PC-3 (cell line): Measurements from ENCODE around the gene ANKRA2.

Experiments
- EZH2phosphoT487 ChIP-seq: fragments of 300-600 bp; sonication (generic); IDR thresholded peaks from 2 replicates; pipeline ENCODE4 v1.6.1; 2018; ENCODE audit warnings: mild to moderate bottlenecking, antibody characterized with exemption, low read length, borderline replicate concordance
- TF ChIP-seq, protein P1 (sequence below): fragments of 300-600 bp; sonication (generic); conservative IDR thresholded peaks from 2 replicates; pipeline ENCODE4 v1.5.1; 2017; ENCODE audit warnings: antibody characterized with exemption, low read depth, mild to moderate bottlenecking, low read length

DNA sequence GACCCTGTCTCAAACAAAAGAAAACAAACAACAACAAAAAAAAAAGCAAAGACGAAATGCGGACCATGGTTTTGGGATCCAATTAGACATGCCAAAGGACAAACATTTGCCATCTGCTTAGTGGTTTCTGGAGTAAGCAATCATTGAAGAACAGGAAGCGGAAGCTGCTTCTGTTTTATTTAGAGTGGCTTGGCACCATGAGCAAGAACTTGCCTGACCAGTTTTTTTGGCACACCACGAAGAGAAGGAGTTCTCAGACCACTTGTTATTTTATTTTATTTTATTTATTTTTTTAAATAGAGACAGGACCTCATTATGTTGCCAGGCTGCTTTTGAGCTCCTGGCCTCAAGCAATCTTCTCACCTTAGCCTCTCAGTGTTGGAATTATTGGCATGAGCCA is 50.2 kb downstream of the ANKRA2 start:
- TF ChIP-seq, protein P1, sequence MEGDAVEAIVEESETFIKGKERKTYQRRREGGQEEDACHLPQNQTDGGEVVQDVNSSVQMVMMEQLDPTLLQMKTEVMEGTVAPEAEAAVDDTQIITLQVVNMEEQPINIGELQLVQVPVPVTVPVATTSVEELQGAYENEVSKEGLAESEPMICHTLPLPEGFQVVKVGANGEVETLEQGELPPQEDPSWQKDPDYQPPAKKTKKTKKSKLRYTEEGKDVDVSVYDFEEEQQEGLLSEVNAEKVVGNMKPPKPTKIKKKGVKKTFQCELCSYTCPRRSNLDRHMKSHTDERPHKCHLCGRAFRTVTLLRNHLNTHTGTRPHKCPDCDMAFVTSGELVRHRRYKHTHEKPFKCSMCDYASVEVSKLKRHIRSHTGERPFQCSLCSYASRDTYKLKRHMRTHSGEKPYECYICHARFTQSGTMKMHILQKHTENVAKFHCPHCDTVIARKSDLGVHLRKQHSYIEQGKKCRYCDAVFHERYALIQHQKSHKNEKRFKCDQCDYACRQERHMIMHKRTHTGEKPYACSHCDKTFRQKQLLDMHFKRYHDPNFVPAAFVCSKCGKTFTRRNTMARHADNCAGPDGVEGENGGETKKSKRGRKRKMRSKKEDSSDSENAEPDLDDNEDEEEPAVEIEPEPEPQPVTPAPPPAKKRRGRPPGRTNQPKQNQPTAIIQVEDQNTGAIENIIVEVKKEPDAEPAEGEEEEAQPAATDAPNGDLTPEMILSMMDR: no peak
- TF ChIP-seq EZH2phosphoT487: no peak
